ENCODE measurements around the gene CFAP45. TPM values are rescaled to one million over a fixed set of nuclear protein-coding genes. Genes with fewer than 3 reads are reported as not detected.

The CFAP45 gene
- total and polyA plus RNA-seq, 2 experiments from 2014 or later = 0.36 TPM; not detected in 1

GRCh38 chr1:159939678-159940002, 39.7 kb upstream of the CFAP45 start (continued):
- no peak for TF ChIP-seq ZNF462 (CRISPR knock-in tag; IDR thresholded peaks at IDR 0.05)
- TF ChIP-seq CTCF (conservative IDR thresholded peaks at IDR 0.05; ENCODE audit: low read depth in 2 of 2) = no peak
- TF ChIP-seq NANOG (IDR thresholded peaks at IDR 0.05; ENCODE audit: borderline replicate concordance) = no peak
- no peak for TF ChIP-seq STAT1 (IDR thresholded peaks at IDR 0.05; ENCODE audit: unreplicated experiment)
- TF ChIP-seq ZNF331 (CRISPR knock-in tag; IDR thresholded peaks at IDR 0.05; ENCODE audit: low read depth) = no peak
- TF ChIP-seq CREB1 (CRISPR knock-in tag; IDR thresholded peaks at IDR 0.05; ENCODE audit: low read depth) = no peak
- TF ChIP-seq JUNB (IDR thresholded peaks at IDR 0.05; ENCODE audit: unreplicated experiment) = no peak
- TF ChIP-seq EZH2 (IDR thresholded peaks at IDR 0.05; ENCODE audit: low read depth, unreplicated experiment) = no peak

All from GM23338 (cell line).